Adrenal gland (tissue), 12 donors: ENCODE results near the gene CFAP90. TPM values are rescaled to one million over a fixed set of nuclear protein-coding genes. Genes with fewer than 3 reads are reported as not detected.

Source experiments
- DNase-seq, 7 donors: peaks; one replicate each; pipeline ENCODE4 v3.0.0-alpha.2; 2019 to 2020
- H3K27ac ChIP-seq, 5 donors: fragments of 200-600 bp; sonication (generic) in 4 of 5; 1 replicate in 3 of 5; 2 replicates in 2 of 5; pipeline versions ENCODE4 v1.5.1 to v1.8.0; 2016 to 2020; ENCODE audit warnings: mild to moderate bottlenecking in 1 of 5
- H3K27me3 ChIP-seq: fragments of 200-600 bp; 2 replicates; pipeline ENCODE4 v1.8.0; 2021
- H3K36me3 ChIP-seq, 2 donors: fragments of 200-600 bp; replicated peaks in 1 of 2; 1 replicate in 1 of 2; 2 replicates in 1 of 2; pipeline versions ENCODE4 v1.5.1 to v1.8.0; 2018 to 2022
- H3K4me1 ChIP-seq, 2 donors: fragments of 200-600 bp; replicated peaks in 1 of 2; 1 replicate in 1 of 2; 2 replicates in 1 of 2; pipeline versions ENCODE4 v1.5.1 to v1.8.0; 2018 to 2021
- H3K4me3 ChIP-seq, 4 donors: fragments of 200-600 bp; sonication (generic) in 3 of 4; one replicate each; pipeline ENCODE4 v1.5.1; 2016 to 2018
- H3K9me3 ChIP-seq, 3 donors: fragments of 200-600 bp; sonication (generic) in 1 of 3; replicated peaks in 1 of 3; 1 replicate in 2 of 3; 2 replicates in 1 of 3; pipeline versions ENCODE4 v1.5.1 to v1.8.0; 2016 to 2021
- CTCF ChIP-seq, 6 experiments: fragments of 450-650 bp in 4 of 6; fragments of 200-600 bp in 2 of 6; sonication (generic) in 1 of 6; IDR thresholded peaks; 1 replicate in 5 of 6; 2 replicates in 1 of 6; pipeline versions ENCODE4 v1.5.1 to v1.8.0; 2016 to 2021; ENCODE audit warnings: antibody characterized with exemption in 6 of 6, mild to moderate bottlenecking in 2 of 6, moderate library complexity in 1 of 6
- POLR2A ChIP-seq, 2 donors: fragments of 450-650 bp; IDR thresholded peaks; one replicate each; pipeline ENCODE4 v1.6.1; 2017; ENCODE audit warnings: antibody characterized with exemption in 2 of 2, mild to moderate bottlenecking in 2 of 2, moderate library complexity in 1 of 2
- WGBS, 4 donors: extraction: QIAGEN DNeasy Blood & Tissue Kit in 2 of 4; methylation state at CpG; one replicate each; pipeline versions ENCODE4 v1.1.5 to v1.1.7; 2013 to 2017; 5-methylcytosine and 5-hydroxymethylcytosine counted together
- intact Hi-C, 2 donors: fragments of 100-400 bp; cut with DNase I; formaldehyde crosslinking; loops; one replicate each; pipeline versions ENCODE4 v1.14.1 to v1.15.0; 2022 to 2023
- polyA plus RNA-seq, 3 donors: library from polyadenylated mRNA; stranded (reverse); fragments of 200-250 nt in 2 of 3; fragments of 350-450 nt in 1 of 3; fragmentation: Illumina TruSeq in 1 of 3; extraction: RNeasy Lipid Tissue Mini Kit (QIAGEN cat#74804) in 1 of 3; gene quantifications; one replicate each; pipeline ENCODE4 v1.2.3, GENCODE V29; 2013 to 2014
- total RNA-seq, 9 donors: library from RNA; depleted of rRNA in 4 of 9; stranded (reverse); fragments of >200 nt in 4 of 9; fragments of 120-200 nt in 1 of 9; fragmentation: NEBNext Ultra II Directional in 1 of 9; extraction: Animal tissue kit (Norgen Biotek cat#: 25700) in 1 of 9; gene quantifications; one replicate each; pipeline versions ENCODE4 v1.1.0 to v1.2.4, GENCODE V29; 2013 to 2023
- donor health status: healthy with polysubstance abuse.
- donor health status: Bipolar disorder and iron deficiency.
- donor health status: DM: yes; HTN: yes; CAD: no.
- donor health status: DM: no; HTN: no; CAD: no.
- donor health status: DM: no; HTN: no; CAD: no.
- donor health status: DM: yes; HTN: yes; CAD: no.

Gene CFAP90
- total and polyA plus RNA-seq, 12 donors: 0.11 to 1.3 (median 0.39) TPM; not detected in 3

GRCh38 chr5:7842531-7842930 lies 8.4 kb downstream of the CFAP90 start:
- 66 to 73% (median 69%) methylated on average over 2 of the region's 2 CpGs for WGBS, 4 donors
- no peaks in the 10 kb centered on the region for H3K36me3 ChIP-seq
- no peak overlapping the region for H3K27ac ChIP-seq
- DNase-seq: no peak
- H3K9me3 ChIP-seq: no peaks in the 10 kb centered on the region
- H3K4me1 ChIP-seq: no peaks in the 10 kb centered on the region
- H3K4me3 ChIP-seq: no peak overlapping the region
- TF ChIP-seq CTCF (IDR thresholded peaks at IDR 0.05) (no peak), POLR2A (IDR thresholded peaks at IDR 0.05) (no peak)
- intact Hi-C loops: no loop called here
- H3K27me3 ChIP-seq: no peaks in the 10 kb centered on the region

GRCh38 chr5:7837403-7837802 lies 13.5 kb downstream of the CFAP90 start:
- Histone ChIP-seq H3K27ac (no peak overlapping the region), H3K4me1 (no peaks in the 10 kb centered on the region), H3K9me3 (no peaks in the 10 kb centered on the region), H3K36me3 (no peaks in the 10 kb centered on the region), H3K27me3 (no peaks in the 10 kb centered on the region), H3K4me3 (no peak overlapping the region)
- DNase-seq: no peak
- WGBS, 4 donors: 56 to 64% (median 59%) methylated on average over 2 to 3 of the region's 3 CpGs
- TF ChIP-seq CTCF (IDR thresholded peaks at IDR 0.05) (no peak), POLR2A (IDR thresholded peaks at IDR 0.05) (no peak)
- intact Hi-C loops: no loop called here

- WGBS, 4 donors: 81 to 88% (median 82%) methylated on average over 4 of the region's 4 CpGs
- TF ChIP-seq POLR2A (IDR thresholded peaks at IDR 0.05): no peak
- TF ChIP-seq CTCF (IDR thresholded peaks at IDR 0.05): no peak
Measured at GRCh38 chr5:7834982-7835381, 16.0 kb downstream of the CFAP90 start.

GRCh38 chr5:7828269-7828668 lies 22.7 kb downstream of the CFAP90 start:
- intact Hi-C loops: no loop called here

More at GRCh38 chr5:7834982-7835381, 16.0 kb downstream of the CFAP90 start:
- Histone ChIP-seq H3K4me1 (no peaks in the 10 kb centered on the region), H3K4me3 (no peak overlapping the region), H3K9me3 (no peaks in the 10 kb centered on the region), H3K36me3 (no peaks in the 10 kb centered on the region), H3K27ac (no peak overlapping the region), H3K27me3 (no peaks in the 10 kb centered on the region)
- intact Hi-C loops: no loop called here
- no peak for DNase-seq

More at GRCh38 chr5:7828269-7828668, 22.7 kb downstream of the CFAP90 start:
- H3K4me1 ChIP-seq: no peaks in the 10 kb centered on the region
- no peak overlapping the region for H3K4me3 ChIP-seq
- TF ChIP-seq CTCF (IDR thresholded peaks at IDR 0.05) (no peak), POLR2A (IDR thresholded peaks at IDR 0.05) (no peak)
- DNase-seq: peak in 2 of 7 donors; percentile 16 to 20
- no peaks in the 10 kb centered on the region for H3K9me3 ChIP-seq
- H3K36me3 ChIP-seq: no peaks in the 10 kb centered on the region
- H3K27ac ChIP-seq: no peak overlapping the region
- 56 to 78% (median 69%) methylated on average over 10 of the region's 10 CpGs for WGBS, 4 donors
- H3K27me3 ChIP-seq: no peaks in the 10 kb centered on the region
